ENCODE data around the gene HMX2. TPM values are rescaled to one million over a fixed set of nuclear protein-coding genes. Genes with fewer than 3 reads are reported as not detected.

The HMX2 gene
- total and polyA plus RNA-seq, 2 of the 8 experiments (the other 6 are each of a cell fraction or from before 2014, with no cell fraction given): 2.0 to 2.7 TPM

- no peak overlapping the region for H4K91ac ChIP-seq (replicated peaks; ENCODE audit: insufficient read length, low read length)
- H4K5ac ChIP-seq (ENCODE audit: insufficient read length, low read depth, low read length): no peak overlapping the region
- H2AFZ ChIP-seq (ENCODE audit: low read length): no peak overlapping the region
- no peak for DNase-seq (ENCODE audit: low read depth in 1 of 2, low spot score in 2 of 2)
- no peak for TF ChIP-seq MAFK (IDR thresholded peaks at IDR 0.05; ENCODE audit: low read depth, low read length)
- TF ChIP-seq KDM4A (IDR thresholded peaks at IDR 0.05; ENCODE audit: low read depth, low read length, severe bottlenecking): no peak
- peak; percentile 20; the same call in 1 of the 2 replicates for TF ChIP-seq CBX8 (IDR thresholded peaks at IDR 0.05; ENCODE audit: borderline replicate concordance, low read depth, low read length)
- no peak for TF ChIP-seq TAF1 (IDR thresholded peaks at IDR 0.05; ENCODE audit: low read depth, low read length)
- H2BK12ac ChIP-seq (ENCODE audit: low read depth, low read length): 0 out of 2 replicates have a peak overlapping the region, but pooled peaks have one; percentile 27
- no peak overlapping the region for H3K14ac ChIP-seq (ENCODE audit: insufficient read length)
- ChIA-PET POLR2A (ENCODE audit: partially characterized antibody) (interaction anchor here (4.2 kb wide), 1 partner anchor 10 kb away, joined by 31 read pairs; no protein-coding TSS in a partner anchor), CTCF (ENCODE audit: partially characterized antibody) (interaction anchor here (0.7 to 5.1 kb wide), 7 partner anchors 10 to 823 kb away, joined by 3 to 35 read pairs (median 6); no protein-coding TSS in a partner anchor)
- 8% methylated on average over 10 of the region's 10 CpGs; no CpG with 5 or more reads in 1 of the 2 experiments for WGBS, 2 experiments (ENCODE audit: extremely low coverage in 1 of 2, insufficient coverage in 1 of 2, insufficient read length in 1 of 2, insufficient replicate concordance in 2 of 2, low coverage in 1 of 2, low lambda C conversion rate in 2 of 2, missing lambda C conversion rate in 1 of 2)
- no peak overlapping the region for H3K18ac ChIP-seq (ENCODE audit: extremely low read depth, low read length)
- no peak overlapping the region for H3K27ac ChIP-seq (ENCODE audit: low read depth, low read length)
- peaks cover 9% of the 10 kb centered on the region; the same call in 1 of the 2 replicates for H3K23me2 ChIP-seq (ENCODE audit: low read depth, low read length)
- H4K8ac ChIP-seq (ENCODE audit: extremely low read depth, insufficient read depth, low read length): no peak overlapping the region
- H3K4me3 ChIP-seq (ENCODE audit: extremely low read depth in 1 of 4, insufficient read depth in 2 of 4, low read depth in 3 of 4, low read length in 4 of 4): peak overlapping the region in 1 of 4 experiments; percentile 51; a peak in 2 of 8 replicates
- no peak overlapping the region for H2BK120ac ChIP-seq (replicated peaks; ENCODE audit: low read depth, low read length)
- peak overlapping the region; percentile 67 to 70; a peak in 3 of 4 replicates for H3K4me2 ChIP-seq (ENCODE audit: insufficient read depth in 1 of 2, low read depth in 2 of 2, low read length in 2 of 2)
- no peak overlapping the region for H3K23ac ChIP-seq (ENCODE audit: insufficient read length)
- H3K79me2 ChIP-seq (ENCODE audit: control insufficient read depth in 1 of 2, insufficient read depth in 2 of 2, low read length in 2 of 2): no peaks in the 10 kb centered on the region
- no peak overlapping the region for H3K56ac ChIP-seq (replicated peaks; ENCODE audit: insufficient read length, low read depth, low read length)
- no peak overlapping the region for H3K4ac ChIP-seq (replicated peaks; ENCODE audit: insufficient read length, low read depth, low read length)
- H3K9ac ChIP-seq (replicated peaks in 1 of 4; ENCODE audit: extremely low read depth in 1 of 4, low read depth in 3 of 4, low read length in 3 of 4): no peak overlapping the region
- no peak overlapping the region for H2BK15ac ChIP-seq (ENCODE audit: low read length)
- no peaks in the 10 kb centered on the region; a peak in 1 of 8 replicates for H3K36me3 ChIP-seq (ENCODE audit: control insufficient read depth in 2 of 4, insufficient read depth in 4 of 4, low read length in 3 of 4)
- no peaks in the 10 kb centered on the region for H3K9me3 ChIP-seq (ENCODE audit: insufficient read depth in 2 of 2, low read depth in 1 of 2, low read length in 1 of 2)
- H2BK5ac ChIP-seq (ENCODE audit: low read depth, low read length): no peak overlapping the region
- H2AK5ac ChIP-seq (ENCODE audit: low read depth, low read length): no peak overlapping the region
- H3K4me1 ChIP-seq (replicated peaks in 1 of 4; ENCODE audit: control insufficient read depth in 3 of 4, insufficient read depth in 4 of 4, low read length in 3 of 4): peaks cover 14 to 56% (median 34%) of the 10 kb centered on the region in 4 experiments
- peaks cover 11 to 32% of the 10 kb centered on the region in 2 experiments for H4K20me1 ChIP-seq (replicated peaks in 1 of 2; ENCODE audit: control insufficient read depth in 1 of 2, insufficient read depth in 2 of 2, low read length in 2 of 2)
- H3K27me3 ChIP-seq (replicated peaks in 1 of 4; ENCODE audit: control insufficient read depth in 3 of 4, extremely low read depth in 1 of 4, insufficient read depth in 3 of 4, low read length in 3 of 4): peaks cover 94 to 100% (median 99%) of the 10 kb centered on the region in 4 experiments
- H2BK20ac ChIP-seq (ENCODE audit: low read length): no peak overlapping the region
- no peaks in the 10 kb centered on the region for H3K79me1 ChIP-seq (ENCODE audit: low read depth, low read length)
- FAIRE-seq: no peak
These were observed 4.1 kb upstream of the HMX2 start for GRCh38 chr10:123143825-123144168.
